ENCODE measurements around the gene AKNAD1. TPM values are rescaled to one million over a fixed set of nuclear protein-coding genes. Genes with fewer than 3 reads are reported as not detected.

Gene AKNAD1
- total and polyA plus RNA-seq, 2 of the 4 experiments (the other 2 are of a cell fraction), result 0.07 to 0.18 TPM

DNA sequence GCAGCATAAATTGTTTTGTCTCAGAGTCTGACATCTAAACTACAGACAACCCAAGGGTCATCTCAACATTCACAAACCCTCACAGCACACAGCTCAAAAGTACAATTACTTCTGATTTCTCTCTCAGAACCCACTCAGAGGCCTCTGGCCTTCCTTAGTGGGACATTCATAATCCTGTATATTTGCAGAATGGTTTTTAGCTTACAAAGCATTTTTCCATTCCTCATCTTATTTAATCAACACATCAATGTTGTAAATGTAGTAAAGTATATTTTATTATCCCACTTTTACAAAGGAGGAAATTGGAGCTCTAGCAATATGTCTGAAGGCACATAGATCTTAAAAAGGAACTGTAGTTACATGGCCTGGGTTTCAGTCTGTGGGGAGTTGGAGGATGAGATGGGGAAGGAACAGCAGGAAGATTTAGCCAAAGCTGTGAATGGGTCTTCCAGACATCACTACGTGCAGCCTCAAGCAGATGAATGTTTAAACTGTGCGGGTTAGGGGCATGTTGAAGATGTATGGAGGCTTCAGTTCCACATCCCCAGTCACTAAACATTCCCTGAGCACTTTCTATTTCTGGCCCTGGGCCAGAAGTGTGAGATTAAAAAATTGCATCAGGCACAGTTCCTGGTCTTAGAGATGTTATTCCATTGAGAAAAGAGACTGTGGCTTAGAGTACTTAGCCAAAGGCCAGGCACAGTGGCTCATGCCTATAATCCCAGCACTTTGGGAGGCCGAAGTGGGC lies 13.3 kb downstream of the AKNAD1 start:
- Histone ChIP-seq H3K23ac (ENCODE audit: low read depth, low read length) (no peak overlapping the region), H3K18ac (ENCODE audit: low read depth, low read length) (no peak overlapping the region), H2AK9ac (replicated peaks; ENCODE audit: low read depth, low read length, poor library complexity) (no peak overlapping the region), H3K9ac (ENCODE audit: low read depth, low read length) (no peak overlapping the region), H3K27me3 (ENCODE audit: control insufficient read depth, insufficient read depth, low read length) (peaks cover 11% of the 10 kb centered on the region), H3K79me1 (ENCODE audit: low read depth in 1 of 2, low read length in 2 of 2) (no peaks in the 10 kb centered on the region), H3K4me3 (ENCODE audit: insufficient read depth, low read depth, low read length) (no peak overlapping the region), H3K9me3 (ENCODE audit: control insufficient read depth, insufficient read depth, low read length) (no peaks in the 10 kb centered on the region), H4K5ac (ENCODE audit: low read depth, low read length) (no peak overlapping the region), H3K4me1 (ENCODE audit: control insufficient read depth, insufficient read depth, low read length) (no peaks in the 10 kb centered on the region; the same call in 1 of the 2 replicates), H2BK20ac (ENCODE audit: low read depth, low read length) (no peak overlapping the region), H2BK120ac (ENCODE audit: low read depth, low read length) (no peak overlapping the region), H3K4ac (ENCODE audit: low read depth, low read length) (no peak overlapping the region), H4K8ac (ENCODE audit: low read depth in 2 of 2, low read length in 2 of 2) (no peak overlapping the region), H2AFZ (replicated peaks; ENCODE audit: low read length, poor library complexity) (no peak overlapping the region), H2BK5ac (ENCODE audit: low read depth, low read length, poor library complexity, severe bottlenecking) (no peak overlapping the region), H3K9me1 (ENCODE audit: insufficient read depth, low read length) (no peaks in the 10 kb centered on the region), H3K27ac (ENCODE audit: insufficient read depth, low read length) (no peak overlapping the region), H2BK15ac (ENCODE audit: low read depth, low read length) (no peak overlapping the region), H3K56ac (ENCODE audit: extremely low read depth, insufficient read depth, low read length) (no peak overlapping the region), H4K91ac (ENCODE audit: insufficient read depth, low read depth, low read length) (no peak overlapping the region), H3K14ac (replicated peaks; ENCODE audit: low read depth, low read length) (no peak overlapping the region), H3K36me3 (ENCODE audit: control insufficient read depth, insufficient read depth, low read length) (no peaks in the 10 kb centered on the region), H4K20me1 (ENCODE audit: insufficient read depth, low read length) (no peaks in the 10 kb centered on the region), H2AK5ac (ENCODE audit: low read depth, low read length) (no peak overlapping the region), H3K4me2 (ENCODE audit: low read depth, low read length) (no peak overlapping the region)
- POLR2A ChIA-PET (ENCODE audit: unreplicated experiment), result no interaction called here
- dilution Hi-C loops (cut with HindIII; ENCODE audit: low sequenced_read_pairs, unreplicated experiment), result no loop called here
- in situ Hi-C loops (cut with MboI; ENCODE audit: low sequenced_read_pairs), result no loop called here
- CTCF ChIA-PET, result no interaction called here
- intact Hi-C loops (cut with micrococcal nuclease), result no loop called here
- BruUV-seq (replicated peaks), result no TSS peak
- no peak for DNase-seq
- TF ChIP-seq USF2 (IDR thresholded peaks at IDR 0.05; ENCODE audit: low read depth, low read length), result no peak
- TF ChIP-seq MAFK (IDR thresholded peaks at IDR 0.05; ENCODE audit: low read depth, low read length), result peak; percentile 70
- ATAC-seq (ENCODE audit: low read depth), result no peak
- WGBS, 2 experiments (ENCODE audit: extremely low coverage in 2 of 2, insufficient read length in 1 of 2), result no CpG with 5 or more reads among the region's 3 CpGs

Measured in IMR-90 (cell line).